Fibroblast of lung (primary cell): ENCODE results near the gene SHISAL1. TPM values are rescaled to one million over a fixed set of nuclear protein-coding genes. Genes with fewer than 3 reads are reported as not detected.

Experiments
- DNase-seq, 2 donors: peaks; one replicate each; pipeline versions ENCODE4 v3.0.0 to v3.0.0-alpha.2; 2010; ENCODE audit warnings: low read depth in 2 of 2
- H2AFZ ChIP-seq: 2 replicates; pipeline ENCODE4 v1.5.1; 2012; ENCODE audit warnings: low read length, control low read depth, inconsistent platforms
- H3K27ac ChIP-seq: 2 replicates; pipeline ENCODE4 v1.5.1; 2011; ENCODE audit warnings: low read length, control low read depth; ENCODE audit not compliant: insufficient read depth
- H3K27me3 ChIP-seq: 2 replicates; pipeline ENCODE4 v1.5.1; 2011; ENCODE audit warnings: mild to moderate bottlenecking, low read length; ENCODE audit not compliant: control insufficient read depth, insufficient read depth
- H3K36me3 ChIP-seq: 2 replicates; pipeline ENCODE4 v1.5.1; 2011; ENCODE audit warnings: low read length; ENCODE audit not compliant: control insufficient read depth, insufficient read depth
- H3K4me1 ChIP-seq: 2 replicates; pipeline ENCODE4 v1.5.1; 2011; ENCODE audit warnings: low read length; ENCODE audit not compliant: control insufficient read depth, insufficient read depth; ENCODE audit errors: extremely low read depth
- H3K4me2 ChIP-seq: 2 replicates; pipeline ENCODE4 v1.5.1; 2011; ENCODE audit warnings: low read length, control low read depth; ENCODE audit not compliant: insufficient read depth; ENCODE audit errors: extremely low read depth
- H3K4me3 ChIP-seq, 4 experiments: fragments of 200-600 bp in 1 of 4; sonication (generic) in 1 of 4; replicated peaks in 1 of 4; 2 replicates each; pipeline ENCODE4 v1.5.1; 2011 to 2016; ENCODE audit warnings: low read length in 4 of 4, low read depth in 3 of 4, mild to moderate bottlenecking in 3 of 4, control low read depth in 2 of 4, inconsistent platforms in 1 of 4, mixed read lengths in 1 of 4; ENCODE audit not compliant: insufficient read depth in 1 of 4; ENCODE audit errors: control extremely low read depth in 1 of 4
- H3K79me2 ChIP-seq: 2 replicates; pipeline ENCODE4 v1.5.1; 2012; ENCODE audit warnings: mild to moderate bottlenecking, low read length, inconsistent platforms; ENCODE audit not compliant: control insufficient read depth, insufficient read depth
- H3K9ac ChIP-seq: 2 replicates; pipeline ENCODE4 v1.5.1; 2011; ENCODE audit warnings: mild to moderate bottlenecking, low read length, control low read depth; ENCODE audit not compliant: insufficient read depth
- H3K9me3 ChIP-seq: 2 replicates; pipeline ENCODE4 v1.5.1; 2012; ENCODE audit warnings: low read depth, low read length; ENCODE audit not compliant: control insufficient read depth, insufficient read depth
- H4K20me1 ChIP-seq: 2 replicates; pipeline ENCODE4 v1.5.1; 2011; ENCODE audit warnings: low read length; ENCODE audit not compliant: control insufficient read depth, insufficient read depth; ENCODE audit errors: extremely low read depth
- EZH2 ChIP-seq: IDR thresholded peaks from 2 replicates; pipeline ENCODE4 v1.5.1; 2012; ENCODE audit warnings: low read length, control low read depth, mild to moderate bottlenecking; ENCODE audit errors: missing control alignments
- polyA plus RNA-seq, 2 donors: library from polyadenylated mRNA; depleted of rRNA in 1 of 2; stranded (reverse) in 1 of 2; unstranded in 1 of 2; fragments of >200 nt; gene quantifications; 2 replicates each; pipeline ENCODE4 v1.2.1, GENCODE V29; 2011 to 2012; ENCODE audit warnings: missing spikeins in 1 of 2
- total RNA-seq: library from RNA; depleted of rRNA; stranded (reverse); fragments of >200 nt; gene quantifications from 2 replicates; pipeline ENCODE4 v1.2.1, GENCODE V29; 2014
- TF ChIP-seq, protein P1 (sequence below), 2 donors: IDR thresholded peaks in 1 of 2; conservative IDR thresholded peaks in 1 of 2; 1 replicate in 1 of 2; 2 replicates in 1 of 2; pipeline ENCODE4 v1.5.1; 2011 to 2012; ENCODE audit warnings: low read length in 2 of 2, control low read depth in 1 of 2, inconsistent platforms in 1 of 2, low read depth in 1 of 2, mild to moderate bottlenecking in 1 of 2

The SHISAL1 gene
- total and polyA plus RNA-seq, 2 donors (not counting 1 experiment from before 2014, with no cell fraction given), result 0.73 to 3.5 TPM

- H3K79me2 ChIP-seq, result no peaks in the 10 kb centered on the region
- H3K4me2 ChIP-seq, result no peak overlapping the region
- no peak for TF ChIP-seq EZH2
- TF ChIP-seq, protein P1, sequence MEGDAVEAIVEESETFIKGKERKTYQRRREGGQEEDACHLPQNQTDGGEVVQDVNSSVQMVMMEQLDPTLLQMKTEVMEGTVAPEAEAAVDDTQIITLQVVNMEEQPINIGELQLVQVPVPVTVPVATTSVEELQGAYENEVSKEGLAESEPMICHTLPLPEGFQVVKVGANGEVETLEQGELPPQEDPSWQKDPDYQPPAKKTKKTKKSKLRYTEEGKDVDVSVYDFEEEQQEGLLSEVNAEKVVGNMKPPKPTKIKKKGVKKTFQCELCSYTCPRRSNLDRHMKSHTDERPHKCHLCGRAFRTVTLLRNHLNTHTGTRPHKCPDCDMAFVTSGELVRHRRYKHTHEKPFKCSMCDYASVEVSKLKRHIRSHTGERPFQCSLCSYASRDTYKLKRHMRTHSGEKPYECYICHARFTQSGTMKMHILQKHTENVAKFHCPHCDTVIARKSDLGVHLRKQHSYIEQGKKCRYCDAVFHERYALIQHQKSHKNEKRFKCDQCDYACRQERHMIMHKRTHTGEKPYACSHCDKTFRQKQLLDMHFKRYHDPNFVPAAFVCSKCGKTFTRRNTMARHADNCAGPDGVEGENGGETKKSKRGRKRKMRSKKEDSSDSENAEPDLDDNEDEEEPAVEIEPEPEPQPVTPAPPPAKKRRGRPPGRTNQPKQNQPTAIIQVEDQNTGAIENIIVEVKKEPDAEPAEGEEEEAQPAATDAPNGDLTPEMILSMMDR (conservative IDR thresholded peaks at IDR 0.05 in 1 of 2, IDR thresholded peaks at IDR 0.05 in 1 of 2; ENCODE audit: low read depth in 1 of 2, low read length in 2 of 2), result no peak
- H3K4me3 ChIP-seq, result no peak overlapping the region
- H3K4me1 ChIP-seq, result peaks cover 11% of the 10 kb centered on the region
- no peaks in the 10 kb centered on the region for H3K27me3 ChIP-seq
- H4K20me1 ChIP-seq, result no peaks in the 10 kb centered on the region
- no peaks in the 10 kb centered on the region for H3K36me3 ChIP-seq
- no peak overlapping the region for H3K9ac ChIP-seq
- no peak overlapping the region for H3K27ac ChIP-seq
- DNase-seq, result no peak
- no peak overlapping the region for H2AFZ ChIP-seq
- no peaks in the 10 kb centered on the region for H3K9me3 ChIP-seq
These were observed 25.0 kb downstream of the SHISAL1 start for GRCh38 chr22:44287741-44288140.

GRCh38 chr22:44287121-44287693 is 25.5 kb downstream of the SHISAL1 start:
- Histone ChIP-seq H3K9ac (no peak overlapping the region), H4K20me1 (no peaks in the 10 kb centered on the region), H3K27me3 (no peaks in the 10 kb centered on the region), H3K4me1 (peaks cover 11% of the 10 kb centered on the region), H3K4me3 (no peak overlapping the region), H3K4me2 (no peak overlapping the region), H3K79me2 (no peaks in the 10 kb centered on the region), H3K36me3 (no peaks in the 10 kb centered on the region), H2AFZ (no peak overlapping the region), H3K9me3 (no peaks in the 10 kb centered on the region), H3K27ac (no peak overlapping the region)
- DNase-seq, result no peak
- no peak for TF ChIP-seq EZH2
- TF ChIP-seq, protein P1 (conservative IDR thresholded peaks at IDR 0.05 in 1 of 2, IDR thresholded peaks at IDR 0.05 in 1 of 2; ENCODE audit: low read depth in 1 of 2, low read length in 2 of 2), result no peak

GRCh38 chr22:44286646-44287045 is 26.1 kb downstream of the SHISAL1 start:
- Histone ChIP-seq H3K27ac (no peak overlapping the region), H3K9me3 (no peaks in the 10 kb centered on the region), H3K27me3 (no peaks in the 10 kb centered on the region), H3K36me3 (no peaks in the 10 kb centered on the region), H3K4me3 (no peak overlapping the region), H3K9ac (no peak overlapping the region), H3K79me2 (no peaks in the 10 kb centered on the region), H4K20me1 (no peaks in the 10 kb centered on the region), H3K4me1 (peaks cover 9% of the 10 kb centered on the region), H3K4me2 (no peak overlapping the region), H2AFZ (no peak overlapping the region)
- peak in 1 of 2 donors; percentile 53 for DNase-seq
- TF ChIP-seq, protein P1 (conservative IDR thresholded peaks at IDR 0.05 in 1 of 2, IDR thresholded peaks at IDR 0.05 in 1 of 2; ENCODE audit: low read depth in 1 of 2, low read length in 2 of 2), result no peak
- no peak for TF ChIP-seq EZH2
